NCI-H2196 treated with DMSO at 0.1 percent for 48 hours (cell line): ENCODE results near the gene SNRNP48.
A peak's percentile ranks its signal among the peaks of the same experiment; 100 is the strongest.

Experiments
- DNase-seq: peaks from one replicate; lab custom pipeline; 2025; ENCODE audit not compliant: unreplicated experiment; lab: John Stamatoyannopoulos, UW

SNRNP48 gene, protein sequence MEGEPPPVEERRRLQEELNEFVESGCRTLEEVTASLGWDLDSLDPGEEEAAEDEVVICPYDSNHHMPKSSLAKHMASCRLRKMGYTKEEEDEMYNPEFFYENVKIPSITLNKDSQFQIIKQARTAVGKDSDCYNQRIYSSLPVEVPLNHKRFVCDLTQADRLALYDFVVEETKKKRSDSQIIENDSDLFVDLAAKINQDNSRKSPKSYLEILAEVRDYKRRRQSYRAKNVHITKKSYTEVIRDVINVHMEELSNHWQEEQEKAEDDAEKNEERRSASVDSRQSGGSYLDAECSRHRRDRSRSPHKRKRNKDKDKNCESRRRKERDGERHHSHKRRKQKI

DNA sequence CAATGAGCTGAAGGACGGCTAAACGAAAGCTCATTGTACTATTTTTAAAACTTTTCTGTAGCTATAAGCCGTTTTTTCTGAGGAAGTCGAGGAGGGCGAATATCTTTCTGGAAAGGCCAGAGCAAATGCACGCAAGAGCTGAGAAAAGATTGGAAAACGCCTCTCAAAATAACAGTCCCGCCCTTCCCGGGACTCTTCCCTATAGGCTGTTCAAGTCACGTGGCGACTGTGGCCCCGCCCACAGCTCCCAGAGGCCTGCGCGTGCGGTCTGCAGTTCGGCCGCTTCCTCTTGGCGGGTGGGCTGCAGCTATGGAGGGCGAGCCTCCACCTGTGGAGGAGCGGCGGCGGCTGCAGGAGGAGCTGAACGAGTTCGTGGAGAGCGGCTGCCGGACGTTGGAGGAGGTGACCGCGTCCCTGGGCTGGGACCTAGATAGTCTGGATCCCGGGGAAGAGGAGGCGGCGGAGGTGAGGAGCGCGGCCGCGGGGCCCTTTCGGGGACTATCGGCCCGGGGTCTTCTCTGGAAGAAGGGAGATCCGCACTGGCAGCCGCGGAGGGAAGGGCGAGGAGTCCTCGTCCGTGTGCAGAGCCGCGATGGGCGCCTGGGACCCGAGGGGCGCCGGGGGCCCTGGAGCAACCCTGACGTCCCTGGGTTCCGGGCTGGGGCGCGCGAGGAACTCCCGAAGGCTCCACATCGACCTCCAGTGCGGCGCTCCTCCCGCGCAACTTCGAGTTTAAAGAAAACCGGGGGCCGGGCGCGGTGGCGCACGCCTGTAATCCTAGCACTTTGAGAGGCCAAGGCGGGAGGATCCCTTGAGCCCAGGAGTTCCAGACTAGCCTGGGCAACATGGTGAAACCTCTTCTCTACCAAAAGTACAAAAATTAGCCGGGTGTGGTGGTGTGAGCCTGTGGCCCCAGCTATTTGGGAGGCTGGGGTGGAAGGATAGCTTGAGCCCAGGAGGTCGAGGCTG lies at the start of gene SNRNP48:
TSS of gene SNRNP48 (plus strand) at position 250 of the 969 bp plus-strand sequence. CDS start at position 310, 60 bp downstream.
- DNase-seq = peak; percentile 85

DNA sequence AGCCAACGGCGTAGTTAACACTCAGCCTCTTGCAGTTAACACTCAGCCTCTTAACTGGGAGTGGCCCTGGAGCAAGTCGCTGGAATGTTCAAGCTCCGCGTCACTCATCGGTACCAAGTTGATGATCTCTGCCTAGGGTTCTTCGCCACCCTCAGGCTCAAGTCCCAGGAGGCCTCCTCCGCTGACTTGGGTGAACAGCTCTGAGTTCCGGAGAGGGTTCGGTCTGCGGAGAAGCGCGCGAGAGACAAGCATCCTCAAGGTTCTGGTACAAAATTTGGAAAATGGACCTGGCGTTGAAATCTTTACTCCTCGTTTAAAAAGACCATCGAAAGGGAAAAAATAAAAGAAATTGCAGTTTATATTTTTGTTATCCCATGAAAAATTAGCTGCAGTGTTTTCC lies 49.4 kb upstream of the SNRNP48 start:
- no peak for DNase-seq

DNA sequence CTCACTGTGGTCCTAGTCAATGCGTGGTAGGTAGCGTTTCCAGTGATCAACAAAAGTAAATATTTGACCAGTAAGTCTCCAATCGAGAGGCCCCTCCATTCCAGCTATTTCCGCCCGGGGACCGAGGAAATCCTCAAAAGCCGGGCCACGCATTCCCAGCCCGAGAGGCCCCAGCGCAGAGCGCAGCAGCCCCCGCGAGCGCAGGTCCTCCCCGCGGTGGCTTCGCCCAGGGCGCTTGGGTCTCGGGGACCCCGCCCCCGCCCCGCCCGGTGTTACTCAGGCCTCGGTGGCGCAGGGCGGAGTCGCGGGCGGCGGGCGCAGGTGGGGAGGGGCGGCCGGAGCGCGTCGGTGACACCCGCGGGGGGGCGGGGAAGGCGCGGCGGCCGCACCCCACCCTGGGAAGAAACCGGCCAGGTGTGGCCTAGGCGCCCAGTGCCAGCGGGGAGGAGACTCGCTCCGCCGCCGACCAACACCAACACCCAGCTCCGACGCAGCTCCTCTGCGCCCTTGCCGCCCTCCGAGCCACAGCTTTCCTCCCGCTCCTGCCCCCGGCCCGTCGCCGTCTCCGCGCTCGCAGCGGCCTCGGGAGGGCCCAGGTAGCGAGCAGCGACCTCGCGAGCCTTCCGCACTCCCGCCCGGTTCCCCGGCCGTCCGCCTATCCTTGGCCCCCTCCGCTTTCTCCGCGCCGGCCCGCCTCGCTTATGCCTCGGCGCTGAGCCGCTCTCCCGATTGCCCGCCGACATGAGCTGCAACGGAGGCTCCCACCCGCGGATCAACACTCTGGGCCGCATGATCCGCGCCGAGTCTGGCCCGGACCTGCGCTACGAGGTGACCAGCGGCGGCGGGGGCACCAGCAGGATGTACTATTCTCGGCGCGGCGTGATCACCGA lies 48.6 kb upstream of the SNRNP48 start, which contains the start of gene DSP:
TSS of gene DSP (plus strand) at position 497 of the 890 bp plus-strand sequence. CDS start at position 742, 245 bp downstream.
- DNase-seq = peak; percentile 50

DNA sequence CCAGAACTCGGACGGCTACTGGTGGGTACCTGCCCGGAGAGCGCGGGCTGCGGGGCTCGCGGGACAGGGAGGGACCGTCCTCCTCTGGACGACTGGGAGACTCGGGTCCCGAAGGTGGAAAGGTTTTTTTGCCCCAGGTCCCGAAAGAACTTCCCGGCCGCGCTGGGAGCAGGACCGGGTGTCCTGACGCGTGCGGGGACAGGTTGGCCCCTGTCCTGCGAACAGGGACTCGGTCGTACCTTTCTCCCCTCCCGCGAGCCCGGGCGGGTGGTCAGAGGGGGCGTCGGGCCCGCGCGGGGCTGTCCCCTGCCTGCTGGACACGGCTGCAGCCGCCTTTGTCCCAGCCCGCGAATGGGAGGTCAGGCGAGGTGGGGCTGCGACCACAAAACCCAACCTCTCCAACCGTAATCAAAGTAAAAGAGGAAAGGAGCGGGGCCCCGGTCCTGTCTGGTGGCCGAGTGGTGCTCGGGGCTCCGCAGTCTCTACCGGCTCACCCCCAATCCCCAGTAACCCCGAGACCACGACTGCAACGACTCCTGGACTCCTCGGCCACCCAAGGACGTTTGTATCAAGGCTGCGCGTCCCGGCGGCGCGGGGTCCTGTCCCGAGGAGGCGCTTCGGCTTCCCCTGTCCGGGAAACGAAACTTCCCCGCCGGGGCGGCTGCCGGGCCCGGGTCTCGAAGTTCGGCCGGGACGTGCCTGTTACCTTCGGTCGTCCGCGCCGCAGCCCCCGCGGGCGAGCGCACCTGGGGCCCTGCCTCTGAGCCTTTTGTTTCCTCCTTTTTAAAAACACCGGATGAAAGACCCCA lies 47.7 kb upstream of the SNRNP48 start:
- DNase-seq = no peak

DNA sequence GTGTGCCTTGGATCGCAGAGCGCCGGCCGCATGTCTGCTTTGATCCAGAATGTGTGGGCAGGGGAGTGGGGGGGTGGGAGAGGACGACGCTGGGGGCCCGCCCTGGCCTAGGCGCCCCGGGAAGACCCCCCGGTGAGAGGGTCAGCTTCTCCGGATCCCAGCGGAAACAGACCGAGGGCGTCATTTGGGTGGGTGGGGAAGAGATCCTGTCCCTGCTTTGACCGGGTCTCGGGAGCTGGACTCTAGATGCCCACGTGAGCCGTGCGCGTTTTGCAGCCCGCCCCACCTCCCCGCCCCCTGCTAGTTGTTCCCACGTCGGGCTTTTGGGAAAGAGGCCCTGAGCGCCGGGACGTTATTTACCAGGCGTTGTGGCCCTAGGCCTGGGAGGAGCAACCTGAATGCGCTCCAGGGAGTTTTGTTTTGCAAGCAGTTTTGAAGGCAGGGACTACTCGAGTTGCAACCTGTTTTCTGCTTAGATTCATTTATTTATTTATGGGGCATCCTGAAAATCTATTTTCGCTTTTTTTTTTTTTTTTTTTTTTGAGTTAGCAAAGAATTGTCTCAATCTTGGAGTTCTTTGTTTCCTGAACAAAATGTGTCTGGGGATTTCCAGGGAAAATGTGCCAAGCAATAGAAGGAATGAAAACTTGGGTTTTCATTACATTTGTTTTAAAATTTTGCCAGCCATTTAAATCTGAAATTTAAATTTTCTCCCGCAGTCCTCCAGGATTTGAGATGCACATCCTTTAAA lies 46.9 kb upstream of the SNRNP48 start:
- DNase-seq = peak; percentile 36

DNA sequence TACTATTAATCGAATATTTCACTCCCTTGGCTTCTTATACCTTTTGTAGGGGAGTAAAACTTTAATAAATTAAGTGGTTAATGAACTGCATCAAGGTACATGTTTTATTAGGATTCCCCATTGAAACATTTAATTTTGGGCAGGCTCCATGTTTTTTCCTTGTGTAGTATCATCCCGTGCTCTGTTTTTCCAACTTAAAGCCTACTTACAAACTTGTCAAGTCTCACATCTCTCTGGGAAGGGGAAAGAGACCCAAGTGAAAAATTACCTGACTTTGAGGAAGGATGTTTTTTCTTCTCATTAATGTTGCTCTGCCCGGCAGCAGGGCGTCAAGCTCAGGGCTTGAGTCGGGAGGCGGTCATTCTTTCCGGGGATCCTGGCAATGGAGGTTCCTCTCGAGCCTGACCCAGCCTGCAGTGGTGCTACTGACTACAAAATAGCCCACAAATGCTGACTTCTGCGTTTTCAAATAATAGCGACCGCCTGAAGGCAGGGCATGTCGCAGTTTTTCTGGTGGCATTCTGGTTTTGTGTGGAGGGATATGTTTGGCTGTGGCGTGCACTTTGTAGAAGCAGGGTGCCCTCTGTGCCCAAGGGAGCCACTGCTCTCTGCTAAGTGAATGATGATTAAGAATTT lies 46.1 kb upstream of the SNRNP48 start:
- DNase-seq = no peak

DNA sequence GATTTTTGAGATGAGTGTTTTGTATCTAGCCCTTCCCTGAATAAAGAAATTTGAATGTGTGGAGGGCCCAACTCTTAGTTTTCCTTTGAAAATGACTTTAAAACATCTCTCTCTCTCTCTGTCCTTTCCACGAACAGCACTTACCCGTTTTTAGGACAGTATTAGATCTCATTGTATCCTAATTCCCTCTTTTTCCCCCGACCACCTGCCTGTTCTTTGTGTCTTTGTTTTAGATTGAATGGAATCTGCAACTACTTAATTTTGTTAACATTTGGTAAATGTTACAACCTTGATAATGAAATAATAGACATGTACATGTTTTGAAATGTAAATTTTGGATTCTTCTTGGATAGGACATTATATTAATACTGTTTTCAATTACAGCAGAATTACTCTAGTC lies 45.4 kb upstream of the SNRNP48 start:
- no peak for DNase-seq

DNA sequence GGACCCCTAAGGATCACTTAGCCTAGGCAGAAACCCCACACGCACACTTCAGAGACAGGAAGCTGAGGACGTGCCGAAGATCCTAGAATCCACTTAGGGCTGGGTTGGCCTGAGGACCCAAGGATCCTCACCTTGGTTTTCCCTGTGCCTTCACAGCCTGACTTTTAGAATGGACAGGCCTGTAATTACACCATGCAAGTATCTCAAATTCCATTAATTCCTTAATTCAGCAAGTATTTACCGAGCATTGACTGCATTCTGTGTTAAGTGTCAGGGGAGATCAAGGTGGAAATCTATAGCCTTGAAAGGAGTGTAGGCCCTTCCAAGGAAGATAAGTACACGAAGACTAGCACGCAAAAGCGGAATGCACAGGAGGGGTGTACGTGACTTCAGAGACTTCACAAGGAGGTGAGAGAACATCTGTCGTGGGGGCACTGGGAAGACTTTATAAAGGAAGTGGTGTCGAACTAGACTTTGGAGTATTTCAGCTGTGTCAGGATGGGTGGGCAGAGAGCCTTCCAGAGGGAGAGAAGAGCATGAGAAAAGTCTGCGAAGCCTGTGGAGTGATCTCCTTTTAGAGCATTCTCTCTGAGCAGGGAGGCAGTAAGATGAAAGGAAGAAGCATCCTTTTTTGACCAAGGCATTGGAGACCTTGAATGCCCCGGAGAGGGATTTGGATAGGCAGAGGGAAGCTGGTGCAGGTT lies 44.5 kb upstream of the SNRNP48 start:
- DNase-seq = no peak

DNA sequence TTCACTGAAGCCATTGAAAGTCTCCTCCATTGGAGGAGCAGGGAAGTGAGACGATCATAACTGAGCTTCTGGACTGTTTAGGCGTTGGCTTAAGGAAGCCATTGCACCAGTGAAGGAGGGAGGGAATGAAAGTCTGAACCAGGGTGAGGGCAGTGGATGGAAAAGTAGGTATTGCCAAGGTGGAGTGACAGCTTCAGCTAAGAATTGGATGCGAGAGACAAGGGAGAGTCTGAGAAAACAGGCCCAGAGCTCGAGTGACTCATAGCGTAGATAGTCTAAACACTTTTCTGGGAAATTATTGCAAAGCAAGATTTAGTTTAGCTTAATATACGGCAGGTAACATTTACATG lies 44.0 kb upstream of the SNRNP48 start:
- DNase-seq = no peak

DNA sequence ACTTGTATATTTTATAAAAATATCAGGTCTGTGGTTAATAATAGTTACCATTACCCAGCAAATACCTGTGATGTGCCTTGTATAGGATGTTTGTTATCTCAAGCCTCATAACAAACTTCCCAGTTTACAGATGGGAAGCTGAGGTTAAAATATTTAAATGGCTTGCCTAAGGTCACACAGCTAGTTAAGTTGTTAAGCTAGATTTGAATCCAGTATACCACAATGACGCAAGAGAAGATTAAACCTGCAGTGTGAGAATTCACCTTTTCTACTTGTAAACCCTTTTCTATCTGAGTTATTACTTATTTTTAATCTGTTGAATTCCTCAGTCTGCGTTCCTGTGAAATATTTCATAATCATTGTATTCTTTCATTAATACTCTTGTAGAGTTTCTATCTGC lies 43.6 kb upstream of the SNRNP48 start:
- no peak for DNase-seq

DNA sequence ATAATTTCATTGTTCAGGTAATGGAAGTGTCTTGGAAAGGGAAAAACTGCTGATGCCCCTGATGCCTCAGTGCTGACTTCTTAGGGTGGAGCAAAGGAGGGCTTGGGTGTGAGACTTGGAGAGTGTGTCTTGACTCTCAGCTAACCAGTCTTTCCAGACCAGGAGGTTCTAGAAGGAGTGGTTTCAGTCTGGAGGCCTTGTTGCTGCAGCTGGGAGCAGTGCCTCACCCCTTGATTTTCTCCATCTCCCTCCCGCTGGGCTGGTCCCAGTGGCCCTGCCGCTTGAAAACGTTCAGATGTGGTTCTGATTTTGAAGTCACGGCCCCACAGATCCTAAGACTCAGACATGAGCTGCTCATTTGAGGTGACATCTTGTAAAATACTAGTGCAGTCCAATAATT lies 43.1 kb upstream of the SNRNP48 start:
- DNase-seq = no peak

DNA sequence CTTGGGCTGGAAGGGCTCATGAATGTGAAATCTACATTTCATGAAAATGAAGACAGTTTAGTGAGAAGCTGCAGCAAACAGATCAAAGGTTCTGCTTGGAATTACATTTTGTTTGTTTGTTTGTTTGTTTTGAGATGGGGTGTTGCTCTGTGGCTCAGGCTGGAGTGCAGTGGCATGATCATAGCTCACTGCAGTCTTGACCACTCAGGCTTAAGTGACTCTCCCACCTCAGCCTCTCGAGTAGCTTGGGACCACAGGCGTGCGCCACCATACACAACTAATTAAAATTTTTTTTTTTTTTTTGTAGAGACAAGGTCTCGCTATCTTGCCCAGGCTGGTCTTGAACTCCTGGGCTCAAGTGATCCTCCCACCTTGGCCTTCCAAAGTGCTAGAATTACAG lies 42.7 kb upstream of the SNRNP48 start:
- DNase-seq = no peak

DNA sequence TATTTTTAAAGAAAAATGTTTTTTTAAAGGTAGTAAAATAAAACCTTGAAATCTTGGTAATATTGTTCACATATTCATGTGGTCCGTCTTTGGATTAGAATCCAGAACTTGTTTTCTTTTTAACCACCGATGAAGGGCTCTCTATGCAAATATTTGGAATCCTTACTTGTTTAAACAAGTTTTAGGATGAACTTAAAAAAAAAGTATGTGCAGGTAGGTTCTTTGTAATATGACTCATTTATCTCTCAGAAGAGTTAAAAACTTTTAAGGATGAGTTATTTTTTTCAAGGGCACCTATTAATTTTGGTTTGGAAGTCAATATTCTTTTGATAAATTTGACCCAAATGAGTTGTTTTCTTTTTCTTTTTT lies 39.6 kb upstream of the SNRNP48 start:
- no peak for DNase-seq

DNA sequence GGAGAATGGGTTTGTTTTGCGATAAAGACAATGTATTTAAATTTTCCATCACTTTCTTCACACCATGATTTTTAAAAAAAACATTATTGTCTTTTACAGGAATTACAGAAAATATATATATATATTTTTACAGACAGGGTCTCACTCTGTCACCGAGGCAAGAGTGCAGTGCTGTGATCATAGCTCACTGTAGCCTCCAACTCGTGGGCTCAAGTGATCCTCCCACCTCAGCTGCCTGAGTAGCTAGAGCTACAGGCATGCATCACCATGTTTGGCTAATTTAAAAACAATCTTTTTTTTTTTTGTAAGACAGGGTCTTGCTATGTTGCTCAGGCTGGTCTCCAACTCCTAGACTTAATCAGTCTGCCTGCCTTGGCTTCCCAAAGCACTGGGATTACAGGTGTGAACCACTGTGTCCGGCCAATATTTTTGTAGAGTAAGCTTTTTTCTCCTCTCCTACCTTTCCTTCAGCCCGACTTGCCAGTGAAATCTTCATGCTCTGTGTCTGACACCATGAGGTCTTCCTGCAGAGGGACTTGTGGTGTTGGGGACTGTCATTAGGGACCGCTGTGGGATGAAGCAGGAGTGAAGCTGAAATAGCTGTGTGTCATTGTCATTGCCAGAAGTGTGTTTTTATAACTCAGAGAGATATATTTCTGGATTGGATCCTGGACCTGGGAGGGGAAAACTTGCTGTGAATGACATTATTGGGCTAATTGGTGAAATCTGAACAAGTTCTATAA lies 35.3 kb upstream of the SNRNP48 start:
- DNase-seq = no peak

DNA sequence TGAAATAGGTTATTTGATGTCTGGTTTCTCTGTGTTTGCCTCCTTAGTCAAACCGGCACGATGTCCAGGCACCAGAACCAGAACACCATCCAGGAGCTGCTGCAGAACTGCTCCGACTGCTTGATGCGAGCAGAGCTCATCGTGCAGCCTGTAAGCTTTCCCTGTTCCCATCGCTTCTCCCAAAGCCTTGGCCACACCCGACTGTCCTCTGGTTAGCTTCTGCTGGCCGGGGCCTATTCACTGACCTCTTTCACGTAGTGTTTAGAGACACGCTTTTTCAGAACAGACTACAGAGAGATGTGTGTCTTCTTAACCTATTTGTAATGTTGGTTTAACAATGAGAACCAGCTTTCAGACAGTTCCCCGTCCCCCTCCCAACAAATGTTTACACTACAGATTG lies 34.3 kb upstream of the SNRNP48 start:
- DNase-seq = no peak

DNA sequence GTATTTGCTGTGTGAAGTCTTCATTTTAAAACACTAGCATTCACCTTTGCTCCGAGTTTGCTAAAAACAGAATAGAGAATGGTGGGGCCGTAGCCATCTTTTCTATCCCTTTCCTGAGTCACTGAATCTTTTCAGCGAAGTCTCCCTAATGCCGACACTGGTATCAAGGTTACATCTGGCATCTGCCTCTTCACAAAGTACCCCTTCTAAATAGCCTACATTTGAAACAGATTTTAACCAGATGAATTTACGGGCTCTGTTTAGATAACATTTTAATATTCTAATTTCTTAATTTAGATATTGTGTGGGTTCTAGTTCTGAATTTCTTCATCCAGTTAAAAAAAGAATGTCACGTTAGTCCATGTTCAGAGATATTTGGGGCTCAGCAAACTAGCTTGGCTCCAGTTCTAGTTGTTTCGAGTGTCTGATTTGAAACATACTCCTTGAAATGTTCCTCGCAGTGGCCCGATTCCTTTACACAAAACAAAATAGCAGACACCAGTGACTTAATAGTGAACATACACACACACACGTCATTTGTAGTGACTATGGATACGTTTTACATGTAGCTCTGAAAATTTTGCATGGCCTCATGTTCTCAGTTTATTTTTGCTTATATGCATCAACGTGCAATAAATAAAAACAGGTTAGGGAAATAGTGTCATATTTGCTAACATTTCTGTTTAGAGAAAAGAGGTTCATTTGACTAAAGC lies 33.4 kb upstream of the SNRNP48 start:
- DNase-seq = no peak

DNA sequence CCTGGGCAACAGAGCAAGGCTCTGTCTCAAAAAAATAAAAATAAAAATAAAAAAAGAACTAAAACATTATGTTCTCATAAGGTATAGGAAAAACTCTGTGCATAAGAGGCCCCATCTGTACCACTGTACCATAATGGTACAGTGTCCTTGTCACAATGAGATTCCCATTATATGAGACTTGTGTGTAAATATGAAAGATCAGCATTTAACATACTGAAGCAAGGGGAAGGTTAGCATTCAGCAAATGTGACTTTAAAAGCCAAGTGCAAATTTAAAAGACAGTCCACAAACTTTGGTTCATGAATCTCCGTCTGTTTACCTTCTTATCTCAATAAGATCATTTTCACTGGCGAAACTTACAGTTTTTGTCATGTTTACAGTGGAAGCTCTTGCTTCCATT lies 32.3 kb upstream of the SNRNP48 start:
- DNase-seq = no peak
